T-helper 1 cell (primary cell): Measurements from ENCODE around the gene SEMA6D.

Experiments
- DNase-seq, 5 donors: peaks; one replicate each; pipeline ENCODE4 v3.0.0-alpha.2; 2012 to 2020

SEMA6D gene

GRCh38 chr15:47744496-47744895 lies 27.2 kb downstream of the SEMA6D start:
- no peak for DNase-seq

- no peak for DNase-seq
These were observed 27.7 kb downstream of the SEMA6D start for GRCh38 chr15:47744973-47745372.

GRCh38 chr15:47746516-47746915 lies 29.2 kb downstream of the SEMA6D start:
- DNase-seq = no peak

- DNase-seq = no peak
These were observed 32.9 kb downstream of the SEMA6D start for GRCh38 chr15:47750030-47750739.

GRCh38 chr15:47750740-47751262 lies 33.5 kb downstream of the SEMA6D start:
- DNase-seq = no peak

GRCh38 chr15:47753591-47753990 lies 36.3 kb downstream of the SEMA6D start:
- no peak for DNase-seq

- no peak for DNase-seq
These were observed 37.0 kb downstream of the SEMA6D start for GRCh38 chr15:47754312-47754711.

- DNase-seq = no peak
These were observed 38.6 kb downstream of the SEMA6D start for GRCh38 chr15:47755941-47756340.

GRCh38 chr15:47756872-47757271 lies 39.6 kb downstream of the SEMA6D start:
- no peak for DNase-seq

GRCh38 chr15:47757331-47757730 lies 40.0 kb downstream of the SEMA6D start:
- DNase-seq = no peak

- DNase-seq = no peak
These were observed 45.3 kb downstream of the SEMA6D start for GRCh38 chr15:47762621-47763020.

GRCh38 chr15:47764666-47765065 lies 47.4 kb downstream of the SEMA6D start:
- DNase-seq = no peak

- DNase-seq = no peak
These were observed 49.1 kb downstream of the SEMA6D start for GRCh38 chr15:47766406-47766805.

- DNase-seq = no peak
These were observed 49.7 kb downstream of the SEMA6D start for GRCh38 chr15:47767035-47767434.

GRCh38 chr15:47768735-47769134 lies 51.4 kb downstream of the SEMA6D start:
- no peak for DNase-seq

- no peak for DNase-seq
These were observed 51.9 kb downstream of the SEMA6D start for GRCh38 chr15:47769166-47769565.

GRCh38 chr15:47773143-47773542 lies 55.8 kb downstream of the SEMA6D start:
- DNase-seq = no peak

GRCh38 chr15:47778263-47778770 lies 61.0 kb downstream of the SEMA6D start:
- no peak for DNase-seq

- DNase-seq = no peak
These were observed 63.7 kb downstream of the SEMA6D start for GRCh38 chr15:47780971-47781370.

GRCh38 chr15:47781527-47781926 lies 64.2 kb downstream of the SEMA6D start:
- no peak for DNase-seq

GRCh38 chr15:47784820-47785219 lies 67.5 kb downstream of the SEMA6D start:
- no peak for DNase-seq

- no peak for DNase-seq
These were observed 69.1 kb downstream of the SEMA6D start for GRCh38 chr15:47786371-47786770.

- no peak for DNase-seq
These were observed 70.6 kb downstream of the SEMA6D start for GRCh38 chr15:47787875-47788274.

GRCh38 chr15:47788685-47789084 lies 71.4 kb downstream of the SEMA6D start:
- no peak for DNase-seq

GRCh38 chr15:47791161-47791560 lies 73.9 kb downstream of the SEMA6D start:
- DNase-seq = no peak
